Esophagus (tissue), 2 donors: Measurements from ENCODE around the gene UBL3. TPM values are rescaled to one million over a fixed set of nuclear protein-coding genes. Genes with fewer than 3 reads are reported as not detected.

Experiments used
- H3K27ac ChIP-seq, 2 donors: one replicate each; pipeline ENCODE4 v1.5.1; 2013; ENCODE audit warnings: low read depth in 2 of 2, mild to moderate bottlenecking in 2 of 2, inconsistent platforms in 1 of 2, low read length in 1 of 2, moderate library complexity in 1 of 2
- H3K27me3 ChIP-seq, 2 donors: one replicate each; pipeline ENCODE4 v1.6.1; 2013; ENCODE audit warnings: low read length in 2 of 2, control low read depth in 1 of 2, mild to moderate bottlenecking in 1 of 2; ENCODE audit not compliant: insufficient read depth in 2 of 2, control insufficient read depth in 1 of 2
- H3K36me3 ChIP-seq, 2 donors: one replicate each; pipeline ENCODE4 v1.6.1; 2013; ENCODE audit warnings: low read length in 1 of 2; ENCODE audit not compliant: control insufficient read depth in 2 of 2, insufficient read depth in 2 of 2
- H3K4me1 ChIP-seq, 2 donors: one replicate each; pipeline ENCODE4 v1.6.1; 2013; ENCODE audit warnings: low read length in 1 of 2; ENCODE audit not compliant: control insufficient read depth in 2 of 2, insufficient read depth in 2 of 2
- H3K4me3 ChIP-seq, 2 donors: one replicate each; pipeline ENCODE4 v1.5.1; 2013; ENCODE audit warnings: low read length in 2 of 2, mild to moderate bottlenecking in 2 of 2, low read depth in 1 of 2, moderate library complexity in 1 of 2
- H3K9me3 ChIP-seq, 2 donors: one replicate each; pipeline ENCODE4 v1.6.1; 2013; ENCODE audit warnings: mild to moderate bottlenecking in 2 of 2, low read depth in 1 of 2, low read length in 1 of 2, moderate library complexity in 1 of 2; ENCODE audit not compliant: control insufficient read depth in 2 of 2, insufficient read depth in 1 of 2
- WGBS, 2 donors: extraction: QIAGEN DNeasy Blood & Tissue Kit; methylation state at CpG; one replicate each; pipeline ENCODE4 v1.1.7; 2013; 5-methylcytosine and 5-hydroxymethylcytosine counted together
- polyA plus RNA-seq, 2 donors: library from polyadenylated mRNA; stranded (reverse); fragments of 200-250 nt; gene quantifications; one replicate each; pipeline ENCODE4 v1.2.3, GENCODE V29; 2013
- donor health status: healthy with polysubstance abuse.
- donor health status: Bipolar disorder and iron deficiency.

Gene UBL3
- polyA plus RNA-seq, 2 donors, result 30.7 to 41.5 TPM

DNA sequence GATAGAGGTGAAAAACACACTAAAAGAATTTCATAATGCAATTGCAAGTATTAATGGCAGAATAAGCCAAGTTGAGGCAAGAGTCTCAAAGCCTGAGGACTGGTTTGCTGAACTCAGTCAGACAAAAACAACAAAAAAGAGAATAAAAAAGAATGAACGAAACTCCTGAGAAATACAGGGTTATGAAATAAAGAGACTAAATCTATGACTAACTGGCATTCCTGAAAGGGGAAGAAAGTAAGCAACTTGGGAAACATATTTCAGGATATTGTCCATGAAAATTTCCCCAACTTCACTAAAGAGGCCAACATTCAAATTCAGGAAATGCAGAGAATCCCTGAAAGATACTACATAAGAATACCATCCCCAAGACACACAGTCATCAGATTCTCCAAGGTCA is 47.8 kb downstream of the UBL3 start:
- 70% methylated on average over 1 of the region's 1 CpG for WGBS, 2 donors
- no peaks in the 10 kb centered on the region for H3K9me3 ChIP-seq
- peaks cover 0 to 2% of the 10 kb centered on the region in 2 donors for H3K4me1 ChIP-seq
- no peaks in the 10 kb centered on the region for H3K27me3 ChIP-seq
- no peak overlapping the region for H3K27ac ChIP-seq
- no peaks in the 10 kb centered on the region for H3K36me3 ChIP-seq
- no peak overlapping the region for H3K4me3 ChIP-seq

DNA sequence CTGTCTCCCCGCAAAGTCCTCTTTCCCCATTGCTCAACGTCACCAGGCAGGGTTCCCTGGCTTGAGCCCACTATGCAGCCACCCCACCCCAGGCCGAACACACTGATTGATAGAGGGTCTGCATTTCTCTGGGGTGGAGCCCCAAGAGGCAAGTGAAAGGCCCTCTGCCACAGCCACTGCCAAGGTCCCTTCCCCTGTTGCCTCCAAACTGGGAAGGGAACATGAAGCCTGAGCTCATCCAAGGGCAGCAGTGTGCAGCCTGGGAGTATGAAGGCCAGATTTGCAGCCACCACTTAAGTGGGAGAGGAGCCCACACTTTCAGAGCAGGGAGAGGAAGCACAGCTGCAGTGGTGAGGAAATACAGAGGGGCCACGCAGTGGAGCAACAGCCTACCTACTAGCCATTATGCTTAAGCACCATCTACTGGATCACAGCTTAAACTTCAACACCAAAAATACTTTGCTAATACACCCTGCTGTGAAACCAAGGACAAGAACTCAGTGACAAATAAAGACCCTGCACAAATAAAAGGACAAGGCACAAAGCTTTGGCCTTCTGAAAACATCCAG is 48.6 kb downstream of the UBL3 start:
- no peak overlapping the region for H3K27ac ChIP-seq
- no peaks in the 10 kb centered on the region for H3K36me3 ChIP-seq
- peaks cover 0 to 2% of the 10 kb centered on the region in 2 donors for H3K4me1 ChIP-seq
- H3K4me3 ChIP-seq, result no peak overlapping the region
- H3K27me3 ChIP-seq, result no peaks in the 10 kb centered on the region
- no peaks in the 10 kb centered on the region for H3K9me3 ChIP-seq
- 90 to 92% methylated on average over 4 of the region's 4 CpGs for WGBS, 2 donors

DNA sequence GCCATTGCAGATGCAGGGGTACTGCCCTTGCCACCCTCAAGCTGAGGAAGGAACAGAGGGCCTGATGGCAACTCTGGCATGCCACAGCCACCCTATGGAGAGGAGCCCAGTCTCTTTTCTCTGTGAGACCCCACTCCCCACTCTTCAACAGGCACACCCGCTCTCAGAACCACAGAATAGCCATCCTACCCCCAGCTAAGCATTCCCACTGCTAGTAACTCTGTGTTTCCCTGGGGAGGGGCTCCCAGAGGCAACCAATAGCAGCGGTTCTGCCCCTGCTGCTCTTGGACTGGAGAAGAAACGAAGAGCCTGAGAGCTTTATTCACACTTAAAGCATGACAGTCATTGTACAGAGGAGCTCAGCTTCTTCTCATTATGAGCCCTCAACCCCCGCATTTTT is 49.3 kb downstream of the UBL3 start:
- Histone ChIP-seq H3K4me3 (no peak overlapping the region), H3K4me1 (peaks cover 0 to 2% of the 10 kb centered on the region in 2 donors), H3K36me3 (no peaks in the 10 kb centered on the region), H3K9me3 (no peaks in the 10 kb centered on the region), H3K27ac (no peak overlapping the region), H3K27me3 (no peaks in the 10 kb centered on the region)
- WGBS, 2 donors, result 92 to 97% methylated on average over 4 of the region's 4 CpGs

DNA sequence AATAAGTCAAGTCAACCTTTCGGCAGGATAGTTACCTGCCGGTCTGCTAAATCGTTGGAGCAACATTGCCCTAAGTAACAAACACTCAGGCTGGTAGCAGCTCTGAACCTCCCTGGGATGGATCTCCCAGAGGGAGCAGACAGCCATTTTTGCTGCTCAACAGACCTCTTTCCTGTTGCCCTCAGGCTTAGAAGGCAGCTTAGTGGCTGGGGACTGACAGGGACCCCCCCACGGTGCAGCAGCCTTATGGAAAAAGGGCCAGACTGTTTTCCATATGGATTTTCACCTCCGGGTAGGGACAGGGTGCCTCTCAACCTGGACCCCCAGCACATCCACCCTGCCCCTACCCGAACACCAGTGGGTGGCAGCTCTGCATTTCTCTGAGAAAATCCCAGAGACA is 49.7 kb downstream of the UBL3 start:
- WGBS, 2 donors, result 92 to 94% methylated on average over 6 of the region's 6 CpGs
- no peak overlapping the region for H3K27ac ChIP-seq
- H3K9me3 ChIP-seq, result no peaks in the 10 kb centered on the region
- H3K27me3 ChIP-seq, result no peaks in the 10 kb centered on the region
- no peaks in the 10 kb centered on the region for H3K36me3 ChIP-seq
- peaks cover 0 to 2% of the 10 kb centered on the region in 2 donors for H3K4me1 ChIP-seq
- no peak overlapping the region for H3K4me3 ChIP-seq

DNA sequence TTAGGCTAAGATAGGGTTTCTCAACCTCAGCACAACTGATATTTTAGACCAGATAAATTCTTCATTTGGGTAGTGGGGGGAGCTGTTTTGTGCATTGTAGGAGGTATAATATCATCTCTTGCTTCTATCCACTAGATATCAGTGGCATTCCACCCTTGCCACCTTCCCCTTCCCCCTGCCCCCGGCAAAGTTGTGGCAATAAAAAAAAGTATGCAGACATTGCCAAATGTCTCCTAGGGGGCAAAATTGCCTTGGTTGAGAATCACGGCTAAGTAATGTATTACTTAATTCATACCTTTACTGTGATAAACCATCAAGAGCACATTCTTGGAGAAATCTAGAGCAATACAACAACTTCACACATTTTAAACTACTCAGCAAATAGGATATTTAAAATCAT is 51.4 kb downstream of the UBL3 start:
- H3K36me3 ChIP-seq, result no peaks in the 10 kb centered on the region
- WGBS, 2 donors, result 79 to 90% methylated on average over 2 of the region's 2 CpGs
- H3K27ac ChIP-seq, result no peak overlapping the region
- peaks cover 0 to 2% of the 10 kb centered on the region in 2 donors for H3K4me1 ChIP-seq
- no peaks in the 10 kb centered on the region for H3K27me3 ChIP-seq
- no peaks in the 10 kb centered on the region for H3K9me3 ChIP-seq
- no peak overlapping the region for H3K4me3 ChIP-seq

DNA sequence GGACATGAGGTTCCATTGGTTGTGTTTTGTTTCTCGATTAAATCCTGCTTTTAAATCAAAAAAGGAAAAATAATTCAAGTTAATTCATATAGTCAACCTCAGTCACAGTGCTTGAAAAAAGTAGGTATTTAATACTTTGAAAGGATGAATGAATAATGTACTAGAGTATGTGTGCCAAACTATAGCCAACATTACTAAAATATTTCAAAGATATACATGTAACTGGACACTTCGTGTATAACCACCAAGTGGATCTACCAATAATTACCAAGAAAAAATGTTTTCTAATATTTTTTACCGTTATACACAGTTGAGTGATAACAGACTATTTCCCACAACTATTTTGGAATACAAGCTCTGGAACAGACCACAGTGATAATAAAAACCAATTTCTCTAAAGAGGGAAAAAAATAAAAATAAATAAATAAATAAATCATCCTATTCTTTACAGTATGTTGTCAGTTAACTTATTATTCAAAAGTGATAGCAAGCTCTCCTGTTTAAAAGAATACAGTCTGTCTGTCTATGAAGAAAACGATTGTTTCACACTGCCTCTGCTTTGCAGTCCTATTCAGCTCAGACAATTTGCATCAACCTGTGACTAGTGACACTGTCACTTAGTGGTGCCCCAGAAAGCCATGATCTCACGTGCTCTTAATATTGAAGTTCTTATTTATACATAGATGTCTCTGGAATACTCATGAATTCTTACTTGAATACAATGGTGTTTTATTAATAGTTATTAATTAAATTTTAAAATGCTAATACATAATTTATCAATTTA is 58.2 kb downstream of the UBL3 start:
- no peaks in the 10 kb centered on the region for H3K36me3 ChIP-seq
- H3K4me1 ChIP-seq, result no peaks in the 10 kb centered on the region
- H3K27me3 ChIP-seq, result no peaks in the 10 kb centered on the region
- 87 to 90% methylated on average over 5 of the region's 5 CpGs for WGBS, 2 donors
- H3K27ac ChIP-seq, result no peak overlapping the region
- H3K4me3 ChIP-seq, result no peak overlapping the region
- H3K9me3 ChIP-seq, result no peaks in the 10 kb centered on the region

DNA sequence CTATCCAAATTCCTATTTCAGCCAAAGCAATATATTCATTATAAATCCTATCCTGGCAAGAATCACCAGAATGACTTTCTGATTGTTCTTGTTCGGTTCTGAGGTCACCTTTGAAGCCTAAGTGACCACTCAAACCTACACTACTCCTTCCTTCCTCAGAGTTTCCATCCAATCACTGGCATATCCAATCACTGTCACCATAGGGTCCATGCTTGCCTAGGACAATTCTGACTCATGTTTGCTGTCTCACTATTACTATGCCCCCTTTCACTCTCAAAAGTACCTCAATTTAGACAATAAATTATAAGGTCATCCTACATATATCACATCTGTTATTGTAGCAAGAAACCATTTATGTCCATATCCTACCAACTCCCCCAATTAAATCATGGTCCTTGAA is 58.9 kb downstream of the UBL3 start:
- Histone ChIP-seq H3K27me3 (no peaks in the 10 kb centered on the region), H3K9me3 (no peaks in the 10 kb centered on the region), H3K36me3 (no peaks in the 10 kb centered on the region), H3K4me1 (no peaks in the 10 kb centered on the region), H3K27ac (no peak overlapping the region), H3K4me3 (no peak overlapping the region)
- WGBS, 2 donors, result 63 to 74% methylated on average over 1 of the region's 1 CpG

DNA sequence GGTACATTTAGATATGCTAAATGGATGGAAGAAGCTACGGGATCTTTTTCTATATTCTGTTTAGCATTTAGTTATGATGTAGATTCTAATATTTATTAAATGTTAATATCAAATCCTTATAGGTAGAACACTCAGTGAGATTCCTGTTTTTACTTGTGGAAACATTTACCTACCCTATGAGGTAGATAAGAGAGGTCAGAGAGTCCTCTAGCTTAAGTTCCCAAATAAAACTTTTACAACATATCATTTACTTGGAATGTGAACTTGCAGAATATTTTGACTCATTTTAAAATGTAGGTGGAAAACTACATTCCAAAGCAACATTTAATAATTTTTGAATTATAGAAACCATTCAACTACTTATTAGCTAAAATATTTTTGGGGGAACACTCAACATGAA is 63.7 kb downstream of the UBL3 start:
- 89 to 97% methylated on average over 1 of the region's 1 CpG for WGBS, 2 donors
- Histone ChIP-seq H3K36me3 (no peaks in the 10 kb centered on the region), H3K27ac (no peak overlapping the region), H3K9me3 (no peaks in the 10 kb centered on the region), H3K4me1 (no peaks in the 10 kb centered on the region), H3K27me3 (no peaks in the 10 kb centered on the region), H3K4me3 (no peak overlapping the region)

DNA sequence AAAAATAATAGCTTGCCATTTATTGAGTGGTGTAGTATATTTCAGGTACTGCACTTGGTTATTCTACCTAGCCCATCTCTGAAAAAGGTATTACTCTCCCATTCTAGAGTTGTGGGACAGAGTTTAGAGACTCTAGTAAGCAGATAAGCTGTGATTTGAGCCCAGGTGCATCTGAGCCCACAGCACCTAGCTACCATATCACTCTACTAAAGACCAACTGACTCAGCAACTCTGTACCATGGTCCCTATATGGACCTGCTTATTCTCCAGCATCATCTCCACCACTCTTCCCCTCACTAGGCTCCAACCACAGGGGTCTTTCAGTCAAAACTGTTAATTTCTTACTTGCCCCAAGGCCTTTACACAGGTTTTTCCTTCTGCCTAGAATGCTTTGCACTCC is 64.4 kb downstream of the UBL3 start:
- Histone ChIP-seq H3K27ac (no peak overlapping the region), H3K4me1 (no peaks in the 10 kb centered on the region), H3K9me3 (no peaks in the 10 kb centered on the region), H3K36me3 (no peaks in the 10 kb centered on the region), H3K27me3 (no peaks in the 10 kb centered on the region), H3K4me3 (no peak overlapping the region)

DNA sequence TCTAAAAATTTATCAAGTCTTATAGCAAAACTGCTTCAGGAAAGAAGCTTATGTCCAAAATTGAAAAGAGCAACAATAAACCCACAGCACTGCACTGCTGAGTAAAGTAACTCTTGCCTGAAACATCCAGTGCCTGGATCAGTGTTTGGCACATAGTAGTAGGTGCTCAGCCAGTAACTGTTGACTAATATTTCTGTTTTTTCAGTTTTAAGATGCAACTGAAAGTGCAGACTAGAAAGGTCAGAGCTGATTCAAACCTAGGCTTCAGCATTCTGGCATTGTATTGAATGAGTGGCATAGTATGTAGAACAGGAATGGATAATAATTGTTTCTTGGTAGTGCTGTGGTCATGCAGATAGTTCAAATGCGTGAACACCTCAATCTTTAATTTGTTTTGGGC is 67.6 kb downstream of the UBL3 start:
- Histone ChIP-seq H3K36me3 (no peaks in the 10 kb centered on the region), H3K4me1 (no peaks in the 10 kb centered on the region), H3K4me3 (no peak overlapping the region), H3K9me3 (no peaks in the 10 kb centered on the region), H3K27ac (no peak overlapping the region), H3K27me3 (no peaks in the 10 kb centered on the region)
- WGBS, 2 donors, result 88 to 95% methylated on average over 1 of the region's 1 CpG
